Ishikawa (cell line): ENCODE data around the gene G3BP2.

Experiments used
- CEBPB ChIP-seq: IDR thresholded peaks from 2 replicates; pipeline ENCODE4 v1.6.1; 2012
- CREB1 ChIP-seq: IDR thresholded peaks from 2 replicates; pipeline ENCODE4 v1.6.1; 2012; ENCODE audit warnings: low read depth
- EGR1 ChIP-seq: IDR thresholded peaks from 2 replicates; pipeline ENCODE4 v1.6.1; 2012
- EP300 ChIP-seq: IDR thresholded peaks from 2 replicates; pipeline ENCODE4 v1.6.1; 2012; ENCODE audit warnings: borderline replicate concordance
- FOXM1 ChIP-seq: IDR thresholded peaks from 2 replicates; pipeline ENCODE4 v1.6.1; 2012; ENCODE audit warnings: low read depth, borderline replicate concordance
- MAX ChIP-seq: IDR thresholded peaks from 2 replicates; pipeline ENCODE4 v1.6.1; 2012
- TAF1 ChIP-seq: IDR thresholded peaks from 2 replicates; pipeline ENCODE4 v1.6.1; 2012; ENCODE audit warnings: low read depth, mild to moderate bottlenecking
- TEAD4 ChIP-seq: IDR thresholded peaks from 2 replicates; pipeline ENCODE4 v1.6.1; 2012

DNA sequence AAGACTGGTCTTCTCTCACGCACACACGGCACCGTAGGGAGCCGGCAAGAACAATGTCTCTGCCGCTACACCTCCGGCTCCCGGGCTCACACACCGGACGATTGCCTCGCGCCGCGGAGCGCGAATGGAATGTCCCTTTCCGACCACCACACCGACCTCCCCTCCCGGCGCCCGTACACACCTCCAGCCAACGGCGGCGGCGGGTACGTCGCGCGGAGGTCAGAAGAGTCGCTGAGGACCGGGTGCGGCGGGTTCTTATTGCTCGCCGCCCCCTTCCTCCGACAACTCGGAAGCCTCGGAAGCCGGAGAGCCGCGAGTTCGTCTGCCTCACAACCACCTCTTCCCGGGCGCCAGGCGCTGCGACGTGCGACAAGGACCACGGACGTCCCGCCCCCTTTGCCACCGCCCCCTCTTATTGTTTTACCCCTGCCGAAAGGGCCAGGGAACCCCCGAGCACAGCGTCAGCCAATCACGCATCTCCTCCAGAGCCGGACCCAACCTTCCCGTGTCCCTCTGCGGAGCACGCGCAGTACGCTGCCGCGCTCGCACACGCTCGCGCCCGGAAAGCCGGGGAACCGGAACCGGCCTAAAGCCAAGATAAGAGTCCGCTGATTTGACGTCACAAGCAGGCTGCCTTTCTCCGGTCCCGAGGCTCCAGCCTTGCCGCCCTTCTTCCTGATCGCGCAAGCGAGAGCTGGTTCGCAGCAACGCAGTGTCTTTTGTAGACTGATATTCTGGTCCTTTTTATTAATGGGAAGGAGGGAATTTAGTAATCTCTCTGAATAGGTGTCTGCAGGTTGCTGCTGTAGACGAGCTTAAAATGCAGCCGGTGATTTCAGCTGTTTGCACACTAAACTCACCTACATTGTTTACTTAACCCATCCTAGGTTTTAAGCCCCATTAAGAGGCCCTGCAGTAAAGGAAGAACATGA, at the start of gene G3BP2:
- no peak for TF ChIP-seq TEAD4
- peak; percentile 95 for TF ChIP-seq MAX
- peak; percentile 85 for TF ChIP-seq TAF1
- peak; percentile 79 for TF ChIP-seq EGR1
- TF ChIP-seq CREB1: peak; percentile 53; the same call in 1 of the 2 replicates
- no peak for TF ChIP-seq CEBPB
- no peak for TF ChIP-seq FOXM1
- no peak; the same call in 1 of the 2 replicates for TF ChIP-seq EP300
